Neural cell (in vitro differentiated cells): Measurements from ENCODE around the gene PLK4. TPM values are rescaled to one million over a fixed set of nuclear protein-coding genes. Genes with fewer than 3 reads are reported as not detected.

Source experiments
- H2AFZ ChIP-seq: fragments of 200-600, 300-800 bp; sonication (generic), shearing (Covaris generic); 2 replicates; pipeline ENCODE4 v1.6.0; 2014; ENCODE audit warnings: low read depth, mild to moderate bottlenecking, antibody characterized with exemption, low read length, moderate library complexity
- H3F3A ChIP-seq: fragments of 200-600 bp; shearing (Covaris generic); 2 replicates; pipeline ENCODE4 v1.6.1; 2016; ENCODE audit warnings: mild to moderate bottlenecking, moderate library complexity, mixed read lengths, antibody characterized with exemption, low read length; ENCODE audit not compliant: insufficient read depth, poor library complexity, severe bottlenecking
- H3K27ac ChIP-seq: fragments of 200-600, 300-800 bp; sonication (generic), shearing (Covaris generic); 2 replicates; pipeline ENCODE4 v1.5.1; 2014; ENCODE audit warnings: mild to moderate bottlenecking, low read length, moderate library complexity
- H3K27me3 ChIP-seq: fragments of 300-800, 200-600 bp; sonication (generic), shearing (Covaris generic); 2 replicates; pipeline ENCODE4 v1.6.0; 2014; ENCODE audit warnings: mild to moderate bottlenecking, low read depth, low read length, moderate library complexity; ENCODE audit not compliant: insufficient read depth
- H3K36me3 ChIP-seq: fragments of 300-800, 200-600 bp; sonication (generic), shearing (Covaris generic); 2 replicates; pipeline ENCODE4 v1.5.1; 2014; ENCODE audit warnings: mild to moderate bottlenecking, antibody characterized with exemption, low read length, moderate library complexity; ENCODE audit not compliant: insufficient read depth
- H3K4me2 ChIP-seq: fragments of 300-800, 200-600 bp; sonication (generic), shearing (Covaris generic); 2 replicates; pipeline ENCODE4 v1.6.0; 2014; ENCODE audit warnings: mild to moderate bottlenecking, low read length
- H3K4me3 ChIP-seq: fragments of 300-800, 200-600 bp; sonication (generic), shearing (Covaris generic); 2 replicates; pipeline ENCODE4 v1.5.1; 2014; ENCODE audit warnings: mild to moderate bottlenecking, low read length, moderate library complexity
- H3K79me2 ChIP-seq: fragments of 200-600 bp; shearing (Covaris generic); replicated peaks from 2 replicates; pipeline ENCODE4 v1.6.0; 2014; ENCODE audit warnings: mild to moderate bottlenecking, low read length, moderate library complexity; ENCODE audit not compliant: insufficient read depth
- H3K9ac ChIP-seq: fragments of 300-800, 200-600 bp; sonication (generic), shearing (Covaris generic); 2 replicates; pipeline ENCODE4 v1.6.1; 2016; ENCODE audit warnings: mild to moderate bottlenecking, low read length, mixed read lengths
- H3K9me2 ChIP-seq: fragments of 200-600 bp; shearing (Covaris generic); 2 replicates; pipeline ENCODE4 v1.6.1; 2016; ENCODE audit warnings: mild to moderate bottlenecking, low read length, mixed read lengths; ENCODE audit not compliant: insufficient read depth
- H3K9me3 ChIP-seq: fragments of 200-600, 300-800 bp; sonication (generic), shearing (Covaris generic); 2 replicates; pipeline ENCODE4 v1.6.1; 2016; ENCODE audit warnings: mild to moderate bottlenecking, mixed run types, low read length, moderate library complexity, mixed read lengths
- H4K20me1 ChIP-seq: fragments of 200-600 bp; shearing (Covaris generic); 2 replicates; pipeline ENCODE4 v1.6.1; 2016; ENCODE audit warnings: mild to moderate bottlenecking, mixed run types; ENCODE audit not compliant: insufficient read depth
- EP300 ChIP-seq: fragments of 450-650 bp; conservative IDR thresholded peaks from 2 replicates; pipeline ENCODE4 v1.6.1; 2014; ENCODE audit warnings: antibody characterized with exemption, mild to moderate bottlenecking, moderate library complexity; ENCODE audit not compliant: poor library complexity, severe bottlenecking
- EZH2 ChIP-seq: fragments of 200-600, 300-800 bp; shearing (Covaris generic), sonication (generic); IDR thresholded peaks from 2 replicates; pipeline ENCODE4 v1.6.1; 2014; ENCODE audit warnings: antibody characterized with exemption, low read length, borderline replicate concordance, mild to moderate bottlenecking; ENCODE audit not compliant: insufficient read depth, poor library complexity, severe bottlenecking
- MXI1 ChIP-seq: fragments of 450-650 bp; conservative IDR thresholded peaks from 2 replicates; pipeline ENCODE4 v1.6.1; 2014; ENCODE audit warnings: antibody characterized with exemption, mild to moderate bottlenecking; ENCODE audit not compliant: poor library complexity, severe bottlenecking
- POLR2AphosphoS5 ChIP-seq: IDR thresholded peaks from 2 replicates; pipeline ENCODE4 v1.6.1; 2012
- RAD21 ChIP-seq: fragments of 450-650 bp; conservative IDR thresholded peaks from 2 replicates; pipeline ENCODE4 v1.6.1; 2014; ENCODE audit warnings: antibody characterized with exemption, mild to moderate bottlenecking, moderate library complexity
- TAF1 ChIP-seq: IDR thresholded peaks from 2 replicates; pipeline ENCODE4 v1.6.1; 2012; ENCODE audit warnings: low read depth
- polyA plus RNA-seq: library from polyadenylated mRNA; depleted of rRNA; stranded (reverse); fragments of >200 nt; gene quantifications from 2 replicates; pipeline ENCODE4 v1.2.3, GENCODE V29; 2014
- TF ChIP-seq, protein P1 (sequence below): IDR thresholded peaks from 2 replicates; pipeline ENCODE4 v1.6.1; 2012; ENCODE audit warnings: borderline replicate concordance
- TF ChIP-seq, protein P2 (sequence below): fragments of 450-650 bp; IDR thresholded peaks from 2 replicates; pipeline ENCODE4 v1.5.1; 2014; ENCODE audit warnings: antibody characterized with exemption, mild to moderate bottlenecking, moderate library complexity; ENCODE audit not compliant: poor library complexity, severe bottlenecking

The PLK4 gene
- polyA plus RNA-seq, 1 donor from 2014 or later, result 10.5 TPM

DNA sequence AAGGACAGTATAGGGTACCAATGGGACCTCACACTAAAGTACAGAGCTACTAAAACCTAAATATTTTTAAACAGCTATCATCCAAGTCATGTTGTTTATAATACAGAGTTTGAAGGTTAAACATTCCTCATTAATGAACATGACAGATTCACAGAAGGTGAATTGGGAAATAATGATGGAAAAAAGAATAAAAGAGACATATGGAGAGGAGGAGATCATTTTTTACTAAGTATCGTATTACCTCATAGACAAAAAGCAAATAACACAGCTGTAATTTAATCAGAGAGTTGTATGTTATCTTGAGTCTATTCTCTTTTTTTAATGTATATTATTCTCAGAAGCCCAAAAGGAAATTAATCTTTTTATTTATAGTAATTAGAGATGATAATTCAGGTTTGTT lies 7.9 kb downstream of the PLK4 start:
- H3K9ac ChIP-seq, result no peak overlapping the region
- no peak overlapping the region for H3K4me3 ChIP-seq
- H3K9me2 ChIP-seq, result no peaks in the 10 kb centered on the region
- H3F3A ChIP-seq, result no peaks in the 10 kb centered on the region
- peaks cover 6% of the 10 kb centered on the region for H3K36me3 ChIP-seq
- H4K20me1 ChIP-seq, result no peaks in the 10 kb centered on the region
- no peaks in the 10 kb centered on the region for H3K79me2 ChIP-seq
- TF ChIP-seq RAD21 (no peak), TAF1 (no peak), EP300 (no peak), EZH2 (no peak), MXI1 (no peak)
- TF ChIP-seq, protein P1, sequence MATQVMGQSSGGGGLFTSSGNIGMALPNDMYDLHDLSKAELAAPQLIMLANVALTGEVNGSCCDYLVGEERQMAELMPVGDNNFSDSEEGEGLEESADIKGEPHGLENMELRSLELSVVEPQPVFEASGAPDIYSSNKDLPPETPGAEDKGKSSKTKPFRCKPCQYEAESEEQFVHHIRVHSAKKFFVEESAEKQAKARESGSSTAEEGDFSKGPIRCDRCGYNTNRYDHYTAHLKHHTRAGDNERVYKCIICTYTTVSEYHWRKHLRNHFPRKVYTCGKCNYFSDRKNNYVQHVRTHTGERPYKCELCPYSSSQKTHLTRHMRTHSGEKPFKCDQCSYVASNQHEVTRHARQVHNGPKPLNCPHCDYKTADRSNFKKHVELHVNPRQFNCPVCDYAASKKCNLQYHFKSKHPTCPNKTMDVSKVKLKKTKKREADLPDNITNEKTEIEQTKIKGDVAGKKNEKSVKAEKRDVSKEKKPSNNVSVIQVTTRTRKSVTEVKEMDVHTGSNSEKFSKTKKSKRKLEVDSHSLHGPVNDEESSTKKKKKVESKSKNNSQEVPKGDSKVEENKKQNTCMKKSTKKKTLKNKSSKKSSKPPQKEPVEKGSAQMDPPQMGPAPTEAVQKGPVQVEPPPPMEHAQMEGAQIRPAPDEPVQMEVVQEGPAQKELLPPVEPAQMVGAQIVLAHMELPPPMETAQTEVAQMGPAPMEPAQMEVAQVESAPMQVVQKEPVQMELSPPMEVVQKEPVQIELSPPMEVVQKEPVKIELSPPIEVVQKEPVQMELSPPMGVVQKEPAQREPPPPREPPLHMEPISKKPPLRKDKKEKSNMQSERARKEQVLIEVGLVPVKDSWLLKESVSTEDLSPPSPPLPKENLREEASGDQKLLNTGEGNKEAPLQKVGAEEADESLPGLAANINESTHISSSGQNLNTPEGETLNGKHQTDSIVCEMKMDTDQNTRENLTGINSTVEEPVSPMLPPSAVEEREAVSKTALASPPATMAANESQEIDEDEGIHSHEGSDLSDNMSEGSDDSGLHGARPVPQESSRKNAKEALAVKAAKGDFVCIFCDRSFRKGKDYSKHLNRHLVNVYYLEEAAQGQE, result no peak
- H2AFZ ChIP-seq, result no peak overlapping the region
- no peak overlapping the region for H3K4me2 ChIP-seq
- no peak overlapping the region for H3K27ac ChIP-seq
- H3K9me3 ChIP-seq, result no peaks in the 10 kb centered on the region
- no peaks in the 10 kb centered on the region for H3K27me3 ChIP-seq

DNA sequence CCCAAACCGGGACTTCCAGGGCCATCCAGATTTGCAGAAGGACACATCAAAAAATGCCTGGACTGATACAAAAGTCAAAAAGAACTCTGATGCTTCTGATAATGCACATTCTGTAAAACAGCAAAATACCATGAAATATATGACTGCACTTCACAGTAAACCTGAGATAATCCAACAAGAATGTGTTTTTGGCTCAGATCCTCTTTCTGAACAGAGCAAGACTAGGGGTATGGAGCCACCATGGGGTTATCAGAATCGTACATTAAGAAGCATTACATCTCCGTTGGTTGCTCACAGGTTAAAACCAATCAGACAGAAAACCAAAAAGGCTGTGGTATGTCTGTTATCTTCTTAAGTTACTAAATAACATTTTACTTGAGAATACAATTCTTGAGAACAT lies 9.2 kb downstream of the PLK4 start:
- Histone ChIP-seq H3K27me3 (no peaks in the 10 kb centered on the region), H3K4me3 (no peak overlapping the region), H3K79me2 (no peaks in the 10 kb centered on the region), H3K4me2 (no peak overlapping the region), H3K9me3 (no peaks in the 10 kb centered on the region), H4K20me1 (no peaks in the 10 kb centered on the region), H3F3A (no peaks in the 10 kb centered on the region), H2AFZ (no peak overlapping the region), H3K36me3 (peaks cover 6% of the 10 kb centered on the region), H3K9me2 (no peaks in the 10 kb centered on the region), H3K27ac (no peak overlapping the region), H3K9ac (no peak overlapping the region)
- TF ChIP-seq, protein P1, result no peak
- TF ChIP-seq, protein P2, sequence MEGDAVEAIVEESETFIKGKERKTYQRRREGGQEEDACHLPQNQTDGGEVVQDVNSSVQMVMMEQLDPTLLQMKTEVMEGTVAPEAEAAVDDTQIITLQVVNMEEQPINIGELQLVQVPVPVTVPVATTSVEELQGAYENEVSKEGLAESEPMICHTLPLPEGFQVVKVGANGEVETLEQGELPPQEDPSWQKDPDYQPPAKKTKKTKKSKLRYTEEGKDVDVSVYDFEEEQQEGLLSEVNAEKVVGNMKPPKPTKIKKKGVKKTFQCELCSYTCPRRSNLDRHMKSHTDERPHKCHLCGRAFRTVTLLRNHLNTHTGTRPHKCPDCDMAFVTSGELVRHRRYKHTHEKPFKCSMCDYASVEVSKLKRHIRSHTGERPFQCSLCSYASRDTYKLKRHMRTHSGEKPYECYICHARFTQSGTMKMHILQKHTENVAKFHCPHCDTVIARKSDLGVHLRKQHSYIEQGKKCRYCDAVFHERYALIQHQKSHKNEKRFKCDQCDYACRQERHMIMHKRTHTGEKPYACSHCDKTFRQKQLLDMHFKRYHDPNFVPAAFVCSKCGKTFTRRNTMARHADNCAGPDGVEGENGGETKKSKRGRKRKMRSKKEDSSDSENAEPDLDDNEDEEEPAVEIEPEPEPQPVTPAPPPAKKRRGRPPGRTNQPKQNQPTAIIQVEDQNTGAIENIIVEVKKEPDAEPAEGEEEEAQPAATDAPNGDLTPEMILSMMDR, result no peak
- TF ChIP-seq POLR2AphosphoS5 (no peak), TAF1 (no peak), EP300 (no peak)
